Vagina (tissue), 2 donors: Measurements from ENCODE around the gene RAD52.

Experiments used
- POLR2AphosphoS5 ChIP-seq, 2 donors: sonication (generic); formaldehyde crosslinking; IDR thresholded peaks; one replicate each; pipeline ENCODE4 v1.9.0; 2017; ENCODE audit warnings: antibody characterized with exemption in 2 of 2, mild to moderate bottlenecking in 2 of 2, low read depth in 1 of 2; ENCODE audit not compliant: insufficient read depth in 1 of 2
- TF ChIP-seq, protein P1 (sequence below), 3 experiments: fragments of 450-650 bp in 2 of 3; fragments of 200-600 bp in 1 of 3; sonication (generic) in 1 of 3; IDR thresholded peaks; one replicate each; pipeline ENCODE4 v1.5.1; 2017 to 2019; ENCODE audit warnings: antibody characterized with exemption in 3 of 3, mild to moderate bottlenecking in 2 of 3, moderate library complexity in 2 of 3

- TF ChIP-seq, protein P1, sequence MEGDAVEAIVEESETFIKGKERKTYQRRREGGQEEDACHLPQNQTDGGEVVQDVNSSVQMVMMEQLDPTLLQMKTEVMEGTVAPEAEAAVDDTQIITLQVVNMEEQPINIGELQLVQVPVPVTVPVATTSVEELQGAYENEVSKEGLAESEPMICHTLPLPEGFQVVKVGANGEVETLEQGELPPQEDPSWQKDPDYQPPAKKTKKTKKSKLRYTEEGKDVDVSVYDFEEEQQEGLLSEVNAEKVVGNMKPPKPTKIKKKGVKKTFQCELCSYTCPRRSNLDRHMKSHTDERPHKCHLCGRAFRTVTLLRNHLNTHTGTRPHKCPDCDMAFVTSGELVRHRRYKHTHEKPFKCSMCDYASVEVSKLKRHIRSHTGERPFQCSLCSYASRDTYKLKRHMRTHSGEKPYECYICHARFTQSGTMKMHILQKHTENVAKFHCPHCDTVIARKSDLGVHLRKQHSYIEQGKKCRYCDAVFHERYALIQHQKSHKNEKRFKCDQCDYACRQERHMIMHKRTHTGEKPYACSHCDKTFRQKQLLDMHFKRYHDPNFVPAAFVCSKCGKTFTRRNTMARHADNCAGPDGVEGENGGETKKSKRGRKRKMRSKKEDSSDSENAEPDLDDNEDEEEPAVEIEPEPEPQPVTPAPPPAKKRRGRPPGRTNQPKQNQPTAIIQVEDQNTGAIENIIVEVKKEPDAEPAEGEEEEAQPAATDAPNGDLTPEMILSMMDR (IDR thresholded peaks at IDR 0.05): no peak
- TF ChIP-seq POLR2AphosphoS5 (IDR thresholded peaks at IDR 0.05; ENCODE audit: insufficient read depth in 1 of 2, low read depth in 1 of 2): no peak
These were observed 19.1 kb upstream of the RAD52 start for GRCh38 chr12:968545-968944.
